WERI-Rb-1 (cell line): ENCODE results near the gene C1orf198.

Experiments used
- DNase-seq: peaks from one replicate; pipeline ENCODE4 v3.0.0-alpha.2; 2020
- H3K27ac ChIP-seq: fragments of 250-450 bp; sonication (Bioruptor Pico); 2 replicates; pipeline ENCODE4 v1.5.1; 2020; ENCODE audit warnings: mild to moderate bottlenecking, moderate library complexity
- H3K27me3 ChIP-seq: fragments of 250-450 bp; sonication (Bioruptor Pico); 2 replicates; pipeline ENCODE4 v1.5.1; 2021; ENCODE audit warnings: mild to moderate bottlenecking, low read depth, moderate library complexity; ENCODE audit not compliant: insufficient read depth, severe bottlenecking
- H3K36me3 ChIP-seq: fragments of 250-450 bp; sonication (Bioruptor Pico); 2 replicates; pipeline ENCODE4 v1.5.1; 2020; ENCODE audit warnings: mild to moderate bottlenecking, moderate library complexity
- H3K4me3 ChIP-seq: 2 replicates; pipeline ENCODE4 v1.5.1; 2011; ENCODE audit warnings: low read depth, mild to moderate bottlenecking, control low read depth, low read length
- H3K9me3 ChIP-seq: fragments of 250-450 bp; sonication (Bioruptor Pico); 2 replicates; pipeline ENCODE4 v1.5.1; 2021; ENCODE audit warnings: mild to moderate bottlenecking, moderate library complexity; ENCODE audit not compliant: severe bottlenecking
- TF ChIP-seq, protein P1 (sequence below): IDR thresholded peaks from 2 replicates; pipeline ENCODE4 v1.5.1; 2011; ENCODE audit warnings: low read depth, mild to moderate bottlenecking, control low read depth, inconsistent platforms, low read length

The C1orf198 gene

DNA sequence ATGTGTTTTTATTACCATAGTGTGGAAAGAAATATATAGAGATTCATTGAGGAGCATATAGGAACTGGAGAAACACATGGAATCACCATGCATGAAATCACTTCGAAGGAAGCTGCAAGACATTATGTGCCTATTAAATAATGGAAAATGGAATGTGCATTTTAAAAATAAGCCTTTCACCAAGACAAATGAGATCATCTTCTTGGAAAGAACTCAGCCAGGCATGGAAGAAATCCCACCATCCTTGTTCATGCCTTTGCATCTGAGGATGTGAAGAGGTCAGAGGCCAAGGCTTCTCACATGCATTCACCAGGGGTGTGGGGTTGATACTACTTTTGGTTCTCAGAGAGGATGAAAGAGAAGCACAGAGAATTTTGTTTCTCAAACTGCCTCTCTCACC, 50.0 kb downstream of the C1orf198 start:
- no peak for DNase-seq
- TF ChIP-seq, protein P1, sequence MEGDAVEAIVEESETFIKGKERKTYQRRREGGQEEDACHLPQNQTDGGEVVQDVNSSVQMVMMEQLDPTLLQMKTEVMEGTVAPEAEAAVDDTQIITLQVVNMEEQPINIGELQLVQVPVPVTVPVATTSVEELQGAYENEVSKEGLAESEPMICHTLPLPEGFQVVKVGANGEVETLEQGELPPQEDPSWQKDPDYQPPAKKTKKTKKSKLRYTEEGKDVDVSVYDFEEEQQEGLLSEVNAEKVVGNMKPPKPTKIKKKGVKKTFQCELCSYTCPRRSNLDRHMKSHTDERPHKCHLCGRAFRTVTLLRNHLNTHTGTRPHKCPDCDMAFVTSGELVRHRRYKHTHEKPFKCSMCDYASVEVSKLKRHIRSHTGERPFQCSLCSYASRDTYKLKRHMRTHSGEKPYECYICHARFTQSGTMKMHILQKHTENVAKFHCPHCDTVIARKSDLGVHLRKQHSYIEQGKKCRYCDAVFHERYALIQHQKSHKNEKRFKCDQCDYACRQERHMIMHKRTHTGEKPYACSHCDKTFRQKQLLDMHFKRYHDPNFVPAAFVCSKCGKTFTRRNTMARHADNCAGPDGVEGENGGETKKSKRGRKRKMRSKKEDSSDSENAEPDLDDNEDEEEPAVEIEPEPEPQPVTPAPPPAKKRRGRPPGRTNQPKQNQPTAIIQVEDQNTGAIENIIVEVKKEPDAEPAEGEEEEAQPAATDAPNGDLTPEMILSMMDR = no peak
- Histone ChIP-seq H3K36me3 (no peaks in the 10 kb centered on the region), H3K4me3 (no peak overlapping the region), H3K9me3 (no peaks in the 10 kb centered on the region), H3K27me3 (no peaks in the 10 kb centered on the region), H3K27ac (no peak overlapping the region)

DNA sequence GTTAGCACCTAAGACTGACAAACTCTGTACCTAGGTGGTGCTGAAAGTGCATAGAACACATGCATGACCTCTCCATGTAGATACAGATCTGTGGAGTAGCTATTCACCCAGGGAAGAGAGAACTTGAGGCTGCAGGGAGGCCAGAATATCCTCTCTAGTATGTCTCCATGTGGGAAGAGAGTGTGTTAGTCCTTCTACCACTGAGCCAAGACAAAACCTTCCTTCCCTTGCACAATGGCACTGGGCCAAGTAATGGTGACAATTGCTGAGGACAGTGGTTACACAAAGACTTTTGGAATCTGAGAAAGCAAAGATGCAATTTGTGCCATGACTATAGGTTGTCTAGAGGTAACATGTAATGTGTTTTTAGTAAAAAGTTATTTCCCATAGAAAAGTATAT, 52.3 kb downstream of the C1orf198 start:
- no peak for DNase-seq
- Histone ChIP-seq H3K27me3 (no peaks in the 10 kb centered on the region), H3K9me3 (peaks cover 9% of the 10 kb centered on the region), H3K27ac (no peak overlapping the region), H3K4me3 (no peak overlapping the region), H3K36me3 (no peaks in the 10 kb centered on the region)
- TF ChIP-seq, protein P1 = no peak

DNA sequence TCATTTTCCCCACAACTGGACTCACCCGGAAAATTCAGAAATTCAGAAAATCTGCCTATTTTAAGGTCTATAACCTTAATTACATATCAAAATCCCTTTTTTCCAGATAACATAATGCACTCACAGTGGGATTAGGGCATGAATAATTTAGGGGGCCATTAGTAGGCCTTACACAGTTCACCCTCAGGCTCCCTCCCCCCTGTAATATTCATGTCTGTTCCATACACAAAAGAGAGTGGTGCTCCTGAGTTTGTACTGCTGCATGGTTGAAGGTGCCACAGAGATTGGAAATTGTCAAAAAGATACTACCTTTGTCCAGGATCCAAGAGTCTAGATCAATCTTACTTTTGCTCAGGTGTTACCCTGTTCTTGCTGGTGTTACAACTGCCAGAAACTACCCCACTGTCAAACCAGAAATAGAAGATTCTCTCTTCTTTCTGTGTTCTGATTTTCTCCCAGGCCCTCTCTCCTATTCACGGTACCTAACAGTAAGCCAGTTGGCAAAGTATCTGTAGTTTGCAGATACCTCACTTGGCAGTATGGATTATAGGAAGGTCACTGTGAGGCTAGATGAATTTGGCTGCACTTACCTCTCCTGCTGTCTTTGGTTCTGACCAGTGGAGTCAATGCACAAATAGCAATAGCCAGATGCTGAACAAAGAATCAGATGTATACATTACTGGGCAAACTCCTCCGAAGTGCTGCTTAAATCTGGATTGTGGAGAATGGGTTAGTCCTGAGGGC, 53.2 kb downstream of the C1orf198 start:
- no peak overlapping the region; the same call in 1 of the 2 replicates for H3K27ac ChIP-seq
- peaks cover 9% of the 10 kb centered on the region for H3K9me3 ChIP-seq
- no peaks in the 10 kb centered on the region for H3K27me3 ChIP-seq
- no peak for DNase-seq
- TF ChIP-seq, protein P1 = no peak
- H3K36me3 ChIP-seq = no peaks in the 10 kb centered on the region
- no peak overlapping the region for H3K4me3 ChIP-seq

DNA sequence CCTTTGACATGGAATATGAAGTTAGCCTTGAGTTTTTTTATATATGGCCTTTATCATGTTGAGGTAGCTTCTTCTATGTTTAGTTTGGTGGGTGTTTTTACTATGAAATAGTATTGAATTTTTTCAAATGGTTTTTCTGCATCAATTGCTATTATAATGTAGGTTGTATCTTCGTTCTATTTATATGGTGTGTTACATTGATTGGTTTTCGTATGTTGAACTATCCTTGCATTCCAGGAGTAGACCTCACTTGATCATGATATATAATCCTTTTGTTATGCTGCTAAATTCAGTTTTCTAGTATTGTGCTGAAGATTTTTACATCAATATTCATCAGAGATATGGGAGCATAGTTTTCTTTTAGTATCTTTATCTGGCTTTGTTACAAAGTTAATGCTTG, 55.8 kb downstream of the C1orf198 start:
- H3K4me3 ChIP-seq = no peak overlapping the region
- peaks cover 9% of the 10 kb centered on the region for H3K9me3 ChIP-seq
- no peaks in the 10 kb centered on the region for H3K36me3 ChIP-seq
- TF ChIP-seq, protein P1 = no peak
- no peak overlapping the region for H3K27ac ChIP-seq
- H3K27me3 ChIP-seq = no peaks in the 10 kb centered on the region
- no peak for DNase-seq

DNA sequence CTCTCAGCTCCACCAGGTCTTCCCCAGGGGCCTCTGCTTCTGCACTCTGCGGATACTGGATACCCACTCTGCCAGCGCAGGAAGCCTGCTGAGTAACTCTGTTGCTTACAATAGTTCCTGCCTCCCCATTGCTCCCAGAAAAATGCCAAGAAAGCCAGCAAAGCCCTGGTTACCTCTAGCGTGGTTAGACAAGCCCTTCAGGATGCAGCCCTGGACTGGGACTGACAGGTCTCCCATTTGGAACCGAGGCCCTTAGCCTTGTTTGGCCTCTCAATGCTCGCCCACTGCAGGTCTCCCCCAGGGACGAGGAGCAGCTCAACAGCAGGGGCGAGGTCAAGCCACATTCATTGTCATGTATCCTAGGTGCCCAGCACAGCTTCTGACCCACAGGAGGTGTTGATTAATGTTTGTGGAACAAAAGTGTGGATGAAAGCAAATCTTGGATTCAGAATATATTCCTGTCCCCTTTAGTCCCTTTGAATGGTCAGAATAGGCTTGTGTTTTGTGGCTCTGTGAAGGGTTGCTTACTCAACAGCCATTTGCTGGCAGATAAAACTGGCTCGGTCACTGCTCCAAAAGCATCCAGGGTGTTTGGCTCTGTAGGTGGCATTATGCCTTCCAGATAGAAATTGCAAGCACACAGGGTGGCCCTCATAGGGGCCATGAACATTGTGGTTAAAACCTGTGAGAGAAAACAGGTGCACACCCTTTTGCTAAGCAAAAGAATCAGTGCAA, 58.9 kb downstream of the C1orf198 start:
- Histone ChIP-seq H3K9me3 (peaks cover 9% of the 10 kb centered on the region), H3K27ac (no peak overlapping the region), H3K36me3 (no peaks in the 10 kb centered on the region), H3K4me3 (no peak overlapping the region), H3K27me3 (no peaks in the 10 kb centered on the region)
- TF ChIP-seq, protein P1 = no peak
- DNase-seq = no peak
